PFSK-1 (cell line): ENCODE measurements around the gene DAPK1.

Experiments
- FOXP2 ChIP-seq: optimal IDR thresholded peaks from 2 replicates; pipeline ENCODE3; 2011; ENCODE audit warnings: borderline replicate concordance, control low read depth, inconsistent platforms; ENCODE audit not compliant: insufficient read depth; ENCODE audit errors: extremely low read length, extremely low read depth
- POLR2AphosphoS5 ChIP-seq: IDR thresholded peaks from 2 replicates; pipeline ENCODE4 v1.6.1; 2012; ENCODE audit warnings: low read depth, mild to moderate bottlenecking, control low read depth, low read length, moderate library complexity
- REST ChIP-seq, 2 experiments: IDR thresholded peaks; 2 replicates each; pipeline versions ENCODE4 v1.6.1 to v1.8.0; 2011 to 2012; ENCODE audit warnings: low read depth in 2 of 2, low read length in 2 of 2, control low read depth in 1 of 2, inconsistent platforms in 1 of 2, mild to moderate bottlenecking in 1 of 2, moderate library complexity in 1 of 2; ENCODE audit not compliant: insufficient read depth in 1 of 2
- SIN3A ChIP-seq: IDR thresholded peaks from 2 replicates; pipeline ENCODE4 v1.6.1; 2012; ENCODE audit warnings: mild to moderate bottlenecking, low read length, moderate library complexity, borderline replicate concordance; ENCODE audit not compliant: insufficient read depth
- TAF1 ChIP-seq: IDR thresholded peaks from 2 replicates; pipeline ENCODE4 v1.6.1; 2012; ENCODE audit warnings: low read length, control low read depth, borderline replicate concordance; ENCODE audit not compliant: insufficient read depth

The DAPK1 gene

DNA sequence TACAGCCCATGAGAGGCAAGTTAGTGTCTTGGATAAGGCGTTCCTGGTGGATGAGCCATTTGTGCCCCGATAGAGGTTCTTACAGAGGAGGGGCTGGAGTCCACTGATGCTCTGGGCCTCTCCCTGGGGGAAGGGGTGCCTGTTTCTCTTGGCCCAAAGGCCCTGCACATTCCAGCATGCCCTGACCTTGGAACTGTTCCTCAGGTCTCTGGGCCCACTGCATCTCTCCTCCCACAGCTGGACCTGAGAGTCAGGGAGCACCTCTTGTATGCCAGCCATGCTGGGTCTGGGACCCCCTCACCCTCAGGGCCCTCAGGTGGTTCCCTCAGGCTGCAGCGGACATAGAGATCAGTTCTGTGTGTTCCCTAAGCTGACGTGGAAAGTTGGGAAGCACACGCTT is 26.4 kb downstream of the DAPK1 start:
- TF ChIP-seq POLR2AphosphoS5, result no peak
- no peak for TF ChIP-seq FOXP2
- no peak for TF ChIP-seq REST (IDR thresholded peaks at IDR 0.05; ENCODE audit: insufficient read depth in 1 of 2, low read depth in 2 of 2, low read length in 2 of 2)
- no peak for TF ChIP-seq TAF1
- no peak for TF ChIP-seq SIN3A

GRCh38 chr9:87525546-87526303 is 28.1 kb downstream of the DAPK1 start:
- TF ChIP-seq FOXP2, result no peak
- TF ChIP-seq REST (IDR thresholded peaks at IDR 0.05; ENCODE audit: insufficient read depth in 1 of 2, low read depth in 2 of 2, low read length in 2 of 2), result no peak
- TF ChIP-seq POLR2AphosphoS5, result no peak
- TF ChIP-seq SIN3A, result no peak
- TF ChIP-seq TAF1, result no peak

GRCh38 chr9:87527211-87527916 is 29.7 kb downstream of the DAPK1 start:
- TF ChIP-seq FOXP2, result no peak

DNA sequence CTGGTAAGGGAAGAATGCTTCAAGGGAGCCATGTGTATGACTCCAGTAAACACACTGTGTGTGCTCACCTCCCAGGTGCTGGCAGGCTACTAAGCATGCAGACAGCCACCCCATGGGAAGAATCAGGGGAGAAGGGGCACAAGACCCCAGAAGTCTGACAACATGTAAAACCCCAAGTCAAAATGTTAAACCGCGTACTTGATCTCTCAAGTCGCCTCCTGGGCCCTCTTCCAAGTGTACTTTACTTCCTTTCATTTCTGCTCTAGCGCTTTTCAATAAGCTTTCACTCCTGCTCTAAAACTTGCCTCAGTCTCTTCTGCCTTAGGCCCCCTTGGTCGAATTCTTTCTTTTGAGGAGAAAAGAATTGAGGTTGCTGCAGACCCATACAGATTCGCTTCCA is 31.3 kb downstream of the DAPK1 start:
- no peak for TF ChIP-seq FOXP2
- no peak for TF ChIP-seq REST (IDR thresholded peaks at IDR 0.05; ENCODE audit: insufficient read depth in 1 of 2, low read depth in 2 of 2, low read length in 2 of 2)
- TF ChIP-seq POLR2AphosphoS5, result no peak
- no peak for TF ChIP-seq SIN3A
- TF ChIP-seq TAF1, result no peak

GRCh38 chr9:87529671-87530070 is 32.0 kb downstream of the DAPK1 start:
- TF ChIP-seq REST (IDR thresholded peaks at IDR 0.05; ENCODE audit: insufficient read depth in 1 of 2, low read depth in 2 of 2, low read length in 2 of 2) (no peak), SIN3A (no peak), TAF1 (no peak), FOXP2 (no peak)
